OCI-LY1 (cell line): ENCODE measurements around the gene GLT1D1.
A peak's percentile ranks its signal among the peaks of the same experiment; 100 is the strongest.

ENCODE experiments used
- H2AFZ ChIP-seq: fragments of 200-600 bp; sonication (generic), shearing (Covaris generic); 2 replicates; pipeline ENCODE4 v1.6.0; 2014; ENCODE audit warnings: antibody characterized with exemption, mild to moderate bottlenecking, low read length
- H3F3A ChIP-seq: fragments of 200-600 bp; sonication (generic), shearing (Covaris generic); 2 replicates; pipeline ENCODE4 v1.6.0; 2014; ENCODE audit warnings: mild to moderate bottlenecking, antibody characterized with exemption, low read length, moderate library complexity; ENCODE audit not compliant: insufficient read depth
- H3K27ac ChIP-seq: fragments of 200-600 bp; sonication (generic); 2 replicates; pipeline ENCODE4 v1.5.1; 2014; ENCODE audit warnings: low read length, mixed run types, mild to moderate bottlenecking, low read depth; ENCODE audit not compliant: poor library complexity, severe bottlenecking
- H3K27me3 ChIP-seq: fragments of 200-600 bp; sonication (generic); 2 replicates; pipeline ENCODE4 v1.6.0; 2014; ENCODE audit warnings: antibody characterized with exemption, mild to moderate bottlenecking, low read length, moderate library complexity; ENCODE audit not compliant: insufficient read depth
- H3K36me3 ChIP-seq: fragments of 200-600 bp; sonication (generic); 2 replicates; pipeline ENCODE4 v1.6.1; 2014; ENCODE audit warnings: mild to moderate bottlenecking, antibody characterized with exemption, low read length, moderate library complexity, mixed read lengths; ENCODE audit not compliant: insufficient read depth
- H3K4me1 ChIP-seq: fragments of 200-600 bp; sonication (generic); 2 replicates; pipeline ENCODE4 v1.5.1; 2014; ENCODE audit warnings: mild to moderate bottlenecking, low read length, moderate library complexity; ENCODE audit not compliant: insufficient read depth, severe bottlenecking
- H3K4me2 ChIP-seq: fragments of 200-600 bp; sonication (generic), shearing (Covaris generic); 2 replicates; pipeline ENCODE4 v1.6.1; 2014; ENCODE audit warnings: low read length
- H3K4me3 ChIP-seq: fragments of 200-600 bp; sonication (generic); 2 replicates; pipeline ENCODE4 v1.5.1; 2014; ENCODE audit warnings: low read length, low read depth, mild to moderate bottlenecking, mixed read lengths; ENCODE audit not compliant: poor library complexity, severe bottlenecking
- H3K79me2 ChIP-seq: fragments of 200-600 bp; shearing (Covaris generic); 2 replicates; pipeline ENCODE4 v1.6.1; 2016; ENCODE audit warnings: mixed run types, low read length, mixed read lengths; ENCODE audit not compliant: insufficient read depth
- H3K9ac ChIP-seq: fragments of 200-600 bp; sonication (generic), shearing (Covaris generic); 2 replicates; pipeline ENCODE4 v1.6.1; 2014; ENCODE audit warnings: mild to moderate bottlenecking, low read length, mixed read lengths
- H3K9me2 ChIP-seq: fragments of 200-600 bp; sonication (generic), shearing (Covaris generic); 2 replicates; pipeline ENCODE4 v1.6.1; 2014; ENCODE audit warnings: low read depth, mild to moderate bottlenecking, low read length, mixed read lengths
- H3K9me3 ChIP-seq: fragments of 200-600 bp; shearing (Covaris generic); 2 replicates; pipeline ENCODE4 v1.6.1; 2014; ENCODE audit warnings: low read length, mixed read lengths
- H4K20me1 ChIP-seq: fragments of 200-600 bp; sonication (generic), shearing (Covaris generic); 2 replicates; pipeline ENCODE4 v1.6.0; 2016; ENCODE audit warnings: mild to moderate bottlenecking, low read length; ENCODE audit not compliant: insufficient read depth
- EZH2 ChIP-seq: fragments of 200-600 bp; sonication (generic), shearing (Covaris generic); IDR thresholded peaks from 2 replicates; pipeline ENCODE4 v1.8.0; 2017; ENCODE audit warnings: borderline replicate concordance, mixed run types, mild to moderate bottlenecking, antibody characterized with exemption, low read length, moderate library complexity, mixed read lengths
- TF ChIP-seq, protein P1 (sequence below): fragments of 200-600 bp; sonication (generic), shearing (Covaris generic); IDR thresholded peaks from 2 replicates; pipeline ENCODE4 v1.5.1; 2017; ENCODE audit warnings: mild to moderate bottlenecking, antibody characterized with exemption, low read length, moderate library complexity, mixed read lengths

GLT1D1 gene

DNA sequence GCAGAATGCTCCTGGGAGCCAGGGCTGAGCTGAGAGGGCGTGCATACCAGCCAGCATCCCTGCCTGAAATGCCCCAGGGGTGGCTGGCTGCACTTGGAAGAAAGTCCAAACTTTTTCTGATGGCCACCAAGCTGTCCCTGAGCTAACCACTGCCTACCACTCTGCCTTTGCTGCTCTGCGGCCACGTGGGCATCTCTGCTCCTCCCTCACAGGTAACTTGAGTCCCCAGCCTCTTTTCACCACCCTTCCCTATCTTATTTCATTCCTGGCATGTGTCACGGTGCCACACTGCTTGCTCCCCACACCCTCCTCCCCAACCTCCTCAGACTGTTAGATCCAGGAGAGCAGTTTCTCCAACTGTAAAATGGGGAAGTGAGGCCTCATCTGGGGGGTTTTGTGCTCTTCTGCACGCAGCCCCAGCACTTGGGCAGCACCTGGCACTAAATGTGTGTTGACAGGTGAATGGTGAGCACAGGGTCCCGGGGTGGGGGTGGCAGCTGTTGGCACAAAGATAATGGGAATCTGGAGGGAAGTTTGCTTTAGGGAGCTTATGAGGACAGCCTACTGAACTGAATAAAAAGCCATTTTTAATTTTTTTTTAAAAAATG lies 113.0 kb downstream of the GLT1D1 start:
- Histone ChIP-seq H3K9me3 (no peaks in the 10 kb centered on the region), H3K36me3 (no peaks in the 10 kb centered on the region), H4K20me1 (no peaks in the 10 kb centered on the region), H3K4me2 (no peak overlapping the region), H3K4me3 (no peak overlapping the region), H3K27ac (no peak overlapping the region), H3K9me2 (no peaks in the 10 kb centered on the region), H3K79me2 (no peaks in the 10 kb centered on the region), H3K4me1 (no peaks in the 10 kb centered on the region), H3F3A (no peaks in the 10 kb centered on the region), H3K9ac (no peak overlapping the region), H2AFZ (no peak overlapping the region), H3K27me3 (no peaks in the 10 kb centered on the region)
- no peak for TF ChIP-seq EZH2
- TF ChIP-seq, protein P1, sequence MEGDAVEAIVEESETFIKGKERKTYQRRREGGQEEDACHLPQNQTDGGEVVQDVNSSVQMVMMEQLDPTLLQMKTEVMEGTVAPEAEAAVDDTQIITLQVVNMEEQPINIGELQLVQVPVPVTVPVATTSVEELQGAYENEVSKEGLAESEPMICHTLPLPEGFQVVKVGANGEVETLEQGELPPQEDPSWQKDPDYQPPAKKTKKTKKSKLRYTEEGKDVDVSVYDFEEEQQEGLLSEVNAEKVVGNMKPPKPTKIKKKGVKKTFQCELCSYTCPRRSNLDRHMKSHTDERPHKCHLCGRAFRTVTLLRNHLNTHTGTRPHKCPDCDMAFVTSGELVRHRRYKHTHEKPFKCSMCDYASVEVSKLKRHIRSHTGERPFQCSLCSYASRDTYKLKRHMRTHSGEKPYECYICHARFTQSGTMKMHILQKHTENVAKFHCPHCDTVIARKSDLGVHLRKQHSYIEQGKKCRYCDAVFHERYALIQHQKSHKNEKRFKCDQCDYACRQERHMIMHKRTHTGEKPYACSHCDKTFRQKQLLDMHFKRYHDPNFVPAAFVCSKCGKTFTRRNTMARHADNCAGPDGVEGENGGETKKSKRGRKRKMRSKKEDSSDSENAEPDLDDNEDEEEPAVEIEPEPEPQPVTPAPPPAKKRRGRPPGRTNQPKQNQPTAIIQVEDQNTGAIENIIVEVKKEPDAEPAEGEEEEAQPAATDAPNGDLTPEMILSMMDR = no peak

DNA sequence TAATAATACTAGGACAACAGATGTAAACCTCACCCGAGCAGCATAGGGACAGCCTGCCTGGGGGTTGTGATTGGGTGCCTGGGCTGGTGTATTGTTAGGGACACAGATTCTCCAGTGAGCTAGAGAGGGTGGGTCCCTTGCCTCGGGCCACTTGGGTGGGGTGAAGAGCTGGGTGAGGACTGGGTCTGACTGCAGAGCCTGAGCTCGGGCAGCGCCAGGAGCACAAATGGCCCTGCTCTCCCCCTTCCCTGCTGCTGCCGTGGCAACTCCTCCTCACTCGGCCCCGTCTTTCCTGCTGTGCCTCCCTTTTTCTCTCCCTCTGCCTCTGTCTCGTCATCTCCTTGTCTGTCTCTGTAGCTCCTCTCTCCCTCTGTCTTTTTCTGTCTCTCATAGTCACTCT lies 115.4 kb downstream of the GLT1D1 start:
- Histone ChIP-seq H3K27ac (no peak overlapping the region), H4K20me1 (no peaks in the 10 kb centered on the region), H3K9me2 (no peaks in the 10 kb centered on the region), H3K79me2 (no peaks in the 10 kb centered on the region), H3K36me3 (no peaks in the 10 kb centered on the region), H3K4me1 (no peaks in the 10 kb centered on the region), H3K9me3 (no peaks in the 10 kb centered on the region), H3K27me3 (no peaks in the 10 kb centered on the region), H3K9ac (no peak overlapping the region), H3K4me3 (no peak overlapping the region), H3F3A (no peaks in the 10 kb centered on the region), H3K4me2 (no peak overlapping the region), H2AFZ (no peak overlapping the region)
- no peak for TF ChIP-seq EZH2
- TF ChIP-seq, protein P1 = no peak

DNA sequence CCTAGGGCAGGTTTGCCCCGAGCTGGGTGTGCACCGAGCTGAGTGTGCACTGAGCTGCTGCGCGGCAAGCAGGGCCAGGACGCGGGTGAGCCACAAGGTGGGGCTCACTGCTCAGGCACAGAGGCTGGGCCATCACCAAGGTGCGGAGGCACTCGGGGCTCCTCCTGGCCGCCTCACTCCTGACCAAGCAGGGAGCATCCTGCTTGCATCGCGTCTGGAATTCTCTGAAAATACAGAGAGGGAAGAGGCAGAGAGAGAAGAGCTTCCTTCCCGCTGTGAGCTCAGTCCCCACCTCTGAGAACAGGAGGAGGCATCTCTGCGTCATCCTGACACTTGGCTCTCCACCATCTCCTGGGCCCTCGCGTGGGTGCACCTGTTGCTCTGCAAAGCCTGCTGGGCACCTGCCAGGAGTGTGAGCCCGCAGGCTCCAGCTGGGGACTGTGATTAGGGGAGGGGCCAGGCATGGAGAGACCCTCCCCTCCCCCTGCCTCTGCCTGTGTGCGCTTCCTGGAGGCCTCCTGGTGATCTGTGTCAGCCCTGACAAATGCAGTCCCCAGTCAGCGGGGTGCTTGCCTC lies 116.3 kb downstream of the GLT1D1 start:
- H3K4me3 ChIP-seq = no peak overlapping the region
- no peak overlapping the region for H3K27ac ChIP-seq
- H3K4me1 ChIP-seq = no peaks in the 10 kb centered on the region
- no peaks in the 10 kb centered on the region for H3K9me2 ChIP-seq
- TF ChIP-seq, protein P1 = peak; percentile 40
- no peak for TF ChIP-seq EZH2
- no peaks in the 10 kb centered on the region for H3K36me3 ChIP-seq
- H4K20me1 ChIP-seq = no peaks in the 10 kb centered on the region
- H3K79me2 ChIP-seq = no peaks in the 10 kb centered on the region
- no peak overlapping the region for H3K4me2 ChIP-seq
- H3F3A ChIP-seq = no peaks in the 10 kb centered on the region
- H3K27me3 ChIP-seq = no peaks in the 10 kb centered on the region
- H2AFZ ChIP-seq = no peak overlapping the region
- no peaks in the 10 kb centered on the region for H3K9me3 ChIP-seq
- no peak overlapping the region for H3K9ac ChIP-seq
